Right atrium auricular region (tissue), 2 donors: ENCODE measurements around the gene BICRA. TPM values are rescaled to one million over a fixed set of nuclear protein-coding genes. Genes with fewer than 3 reads are reported as not detected.

Experiments used
- DNase-seq: peaks from one replicate; pipeline ENCODE4 v3.0.0-alpha.2; 2019; ENCODE audit warnings: low spot score
- H3K27ac ChIP-seq, 2 donors: fragments of 200-600 bp; sonication (generic); 1 replicate in 1 of 2; 2 replicates in 1 of 2; pipeline ENCODE4 v1.5.1; 2016 to 2019
- H3K27me3 ChIP-seq, 2 donors: fragments of 200-600 bp; sonication (generic); one replicate each; pipeline versions ENCODE4 v1.5.1 to v1.6.0; 2017 to 2019
- H3K36me3 ChIP-seq: fragments of 200-600 bp; sonication (generic); one replicate; pipeline ENCODE4 v1.5.1; 2016
- H3K4me1 ChIP-seq, 2 donors: fragments of 200-600 bp; sonication (generic); one replicate each; pipeline versions ENCODE4 v1.5.1 to v1.6.0; 2017 to 2019
- H3K4me3 ChIP-seq, 2 donors: fragments of 200-600 bp; sonication (generic); 1 replicate in 1 of 2; 2 replicates in 1 of 2; pipeline ENCODE4 v1.5.1; 2017 to 2019; ENCODE audit warnings: mild to moderate bottlenecking in 1 of 2, moderate library complexity in 1 of 2
- H3K9me3 ChIP-seq, 2 donors: fragments of 200-600 bp; sonication (generic); one replicate each; pipeline ENCODE4 v1.5.1; 2019
- CTCF ChIP-seq, 2 donors: fragments of 200-600 bp; sonication (generic); IDR thresholded peaks; one replicate each; pipeline ENCODE4 v1.5.1; 2019; ENCODE audit warnings: antibody characterized with exemption in 2 of 2
- total RNA-seq, 2 donors: library from RNA; depleted of rRNA; stranded (reverse); fragments of >200 nt; gene quantifications; one replicate each; pipeline ENCODE4 v1.1.0, GENCODE V29; 2016

The BICRA gene
- total RNA-seq, 2 donors from 2014 or later: 7.0 to 12.6 TPM

GRCh38 chr19:47657719-47658118, 48.8 kb downstream of the BICRA start:
- H3K27ac ChIP-seq: no peak overlapping the region
- no peak for DNase-seq
- H3K4me3 ChIP-seq: no peak overlapping the region
- TF ChIP-seq CTCF (IDR thresholded peaks at IDR 0.05): no peak
- no peaks in the 10 kb centered on the region for H3K36me3 ChIP-seq
- H3K27me3 ChIP-seq: no peaks in the 10 kb centered on the region
- H3K9me3 ChIP-seq: no peaks in the 10 kb centered on the region
- H3K4me1 ChIP-seq: peaks cover 0 to 41% of the 10 kb centered on the region in 2 donors

GRCh38 chr19:47658431-47659348, 49.8 kb downstream of the BICRA start:
- Histone ChIP-seq H3K36me3 (no peaks in the 10 kb centered on the region), H3K4me1 (peaks cover 0 to 50% of the 10 kb centered on the region in 2 donors), H3K27me3 (no peaks in the 10 kb centered on the region), H3K4me3 (no peak overlapping the region), H3K27ac (peak overlapping the region; percentile 45 to 47), H3K9me3 (no peaks in the 10 kb centered on the region)
- DNase-seq: no peak
- no peak for TF ChIP-seq CTCF (IDR thresholded peaks at IDR 0.05)

- Histone ChIP-seq H3K4me1 (peaks cover 0 to 66% of the 10 kb centered on the region in 2 donors), H3K9me3 (no peaks in the 10 kb centered on the region), H3K27ac (peak overlapping the region; percentile 69 to 99), H3K27me3 (no peaks in the 10 kb centered on the region), H3K36me3 (no peaks in the 10 kb centered on the region), H3K4me3 (no peak overlapping the region)
- no peak for DNase-seq
- no peak for TF ChIP-seq CTCF (IDR thresholded peaks at IDR 0.05)
Observed at GRCh38 chr19:47660435-47660832, 51.5 kb downstream of the BICRA start.

GRCh38 chr19:47661161-47661560, 52.2 kb downstream of the BICRA start:
- H3K9me3 ChIP-seq: no peaks in the 10 kb centered on the region
- no peaks in the 10 kb centered on the region for H3K27me3 ChIP-seq
- no peaks in the 10 kb centered on the region for H3K36me3 ChIP-seq
- peak overlapping the region; percentile 95 to 99 for H3K27ac ChIP-seq
- peaks cover 0 to 73% of the 10 kb centered on the region in 2 donors for H3K4me1 ChIP-seq
- no peak for TF ChIP-seq CTCF (IDR thresholded peaks at IDR 0.05)
- DNase-seq: peak; percentile 82
- H3K4me3 ChIP-seq: no peak overlapping the region

GRCh38 chr19:47661611-47662010, 52.7 kb downstream of the BICRA start:
- Histone ChIP-seq H3K27me3 (no peaks in the 10 kb centered on the region), H3K4me1 (peaks cover 0 to 78% of the 10 kb centered on the region in 2 donors), H3K27ac (peak overlapping the region; percentile 95 to 99), H3K9me3 (no peaks in the 10 kb centered on the region), H3K4me3 (no peak overlapping the region), H3K36me3 (no peaks in the 10 kb centered on the region)
- no peak for TF ChIP-seq CTCF (IDR thresholded peaks at IDR 0.05)
- no peak for DNase-seq
